OCI-LY7 (cell line): Measurements from ENCODE around the gene CXCR5. TPM values are rescaled to one million over a fixed set of nuclear protein-coding genes. Genes with fewer than 3 reads are reported as not detected.

Experiments used
- BruUV-seq: library from RNA; stranded (reverse); fragments of 400-500 nt; replicated peaks from 2 replicates; lab custom pipeline; 2021; lab: Mats Ljungman, UMichigan
- CTCF ChIA-PET: fragments of 300-600 bp; sonication (Branson Sonifier 250); formaldehyde crosslinking; loops from one replicate; lab custom pipeline; 2022; ENCODE audit warnings: antibody characterized with exemption; ENCODE audit not compliant: unreplicated experiment; lab: Charles Lee
- POLR2A ChIA-PET: fragments of 300-600 bp; sonication (Branson Sonifier 250); formaldehyde crosslinking; loops from one replicate; lab custom pipeline; 2022; ENCODE audit warnings: antibody characterized with exemption; lab: Charles Lee
- DNase-seq: peaks from one replicate; pipeline ENCODE4 v3.0.0-alpha.2; 2015; ENCODE audit warnings: low spot score
- H2AFZ ChIP-seq: fragments of 200-600 bp; sonication (generic), shearing (Covaris generic); 2 replicates; pipeline ENCODE4 v1.6.1; 2014; ENCODE audit warnings: mild to moderate bottlenecking, antibody characterized with exemption, low read length, moderate library complexity
- H3K27ac ChIP-seq: fragments of 200-600 bp; sonication (generic); 2 replicates; pipeline ENCODE4 v1.5.1; 2014; ENCODE audit warnings: mixed run types, low read depth, mild to moderate bottlenecking, moderate library complexity, low read length, inconsistent platforms; ENCODE audit not compliant: poor library complexity, severe bottlenecking
- H3K36me3 ChIP-seq: fragments of 200-600 bp; sonication (generic); 2 replicates; pipeline ENCODE4 v1.6.1; 2014; ENCODE audit warnings: mild to moderate bottlenecking, antibody characterized with exemption, low read length, moderate library complexity, mixed read lengths; ENCODE audit not compliant: insufficient read depth
- H3K4me1 ChIP-seq: fragments of 200-600 bp; sonication (generic); 2 replicates; pipeline ENCODE4 v1.5.1; 2014; ENCODE audit warnings: mild to moderate bottlenecking, low read length; ENCODE audit not compliant: insufficient read depth, poor library complexity, severe bottlenecking
- H3K4me2 ChIP-seq: fragments of 200-600 bp; sonication (generic); 2 replicates; pipeline ENCODE4 v1.6.1; 2014; ENCODE audit warnings: mild to moderate bottlenecking, low read length
- H3K4me3 ChIP-seq: fragments of 200-600 bp; sonication (generic); 2 replicates; pipeline ENCODE4 v1.5.1; 2014; ENCODE audit warnings: mild to moderate bottlenecking, low read depth, low read length; ENCODE audit not compliant: poor library complexity, severe bottlenecking
- H3K79me2 ChIP-seq: fragments of 200-600 bp; sonication (generic); 2 replicates; pipeline ENCODE4 v1.6.1; 2016; ENCODE audit warnings: low read depth, mild to moderate bottlenecking, low read length, moderate library complexity, mixed read lengths; ENCODE audit not compliant: insufficient read depth
- H3K9me2 ChIP-seq: fragments of 200-600 bp; sonication (generic); 2 replicates; pipeline ENCODE4 v1.6.1; 2016; ENCODE audit warnings: mild to moderate bottlenecking, low read length, mixed read lengths; ENCODE audit not compliant: insufficient read depth
- H3K9me3 ChIP-seq: fragments of 200-600 bp; sonication (generic); 2 replicates; pipeline ENCODE4 v1.6.1; 2014; ENCODE audit warnings: mild to moderate bottlenecking, mixed run types, low read length, mixed read lengths
- H4K20me1 ChIP-seq: fragments of 200-600 bp; sonication (generic); 2 replicates; pipeline ENCODE4 v1.6.1; 2014; ENCODE audit warnings: mild to moderate bottlenecking, antibody characterized with exemption, low read length, moderate library complexity, mixed read lengths; ENCODE audit not compliant: insufficient read depth
- EZH2phosphoT487 ChIP-seq: fragments of 200-600 bp; sonication (generic); IDR thresholded peaks from 2 replicates; pipeline ENCODE4 v1.6.1; 2018; ENCODE audit warnings: low read depth, borderline replicate concordance, mild to moderate bottlenecking, mixed run types, antibody characterized with exemption, low read length, moderate library complexity, mixed read lengths
- intact Hi-C: fragments of 100-400 bp; cut with micrococcal nuclease; formaldehyde crosslinking; loops from one replicate; pipeline ENCODE4 v1.10.0; 2022; ENCODE audit not compliant: unreplicated experiment
- total RNA-seq, 2 experiments: library from RNA; depleted of rRNA in 1 of 2; stranded (reverse); fragments of >200 nt in 1 of 2; shearing (Covaris generic) in 1 of 2; gene quantifications; 2 replicates each; pipeline ENCODE4 v1.2.3, GENCODE V29; 2014 to 2022
- TF ChIP-seq, protein P1 (sequence below): fragments of 200-600 bp; sonication (generic); conservative IDR thresholded peaks from 2 replicates; pipeline ENCODE4 v1.5.1; 2014; ENCODE audit warnings: mild to moderate bottlenecking, antibody characterized with exemption, low read length, moderate library complexity, mixed read lengths

Gene CXCR5
- total RNA-seq, 2 experiments from 2014 or later, result 3.3 to 7.3 TPM

DNA sequence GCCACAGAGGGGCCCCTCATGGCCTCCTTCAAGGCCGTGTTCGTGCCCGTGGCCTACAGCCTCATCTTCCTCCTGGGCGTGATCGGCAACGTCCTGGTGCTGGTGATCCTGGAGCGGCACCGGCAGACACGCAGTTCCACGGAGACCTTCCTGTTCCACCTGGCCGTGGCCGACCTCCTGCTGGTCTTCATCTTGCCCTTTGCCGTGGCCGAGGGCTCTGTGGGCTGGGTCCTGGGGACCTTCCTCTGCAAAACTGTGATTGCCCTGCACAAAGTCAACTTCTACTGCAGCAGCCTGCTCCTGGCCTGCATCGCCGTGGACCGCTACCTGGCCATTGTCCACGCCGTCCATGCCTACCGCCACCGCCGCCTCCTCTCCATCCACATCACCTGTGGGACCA, 10.0 kb downstream of the CXCR5 start:
- CTCF ChIA-PET, result interaction anchor here (0.7 to 2.2 kb wide), 3 partner anchors 10 to 103 kb away, joined by 3 to 8 read pairs (median 4); partner anchors contain the start of genes CXCR5 and DDX6
- H3K36me3 ChIP-seq, result no peaks in the 10 kb centered on the region
- BruUV-seq, result no TSS peak
- no peaks in the 10 kb centered on the region for H3K9me3 ChIP-seq
- POLR2A ChIA-PET, result interaction anchor here (0.8 to 5.5 kb wide), 7 partner anchors 10 to 107 kb away, joined by 3 to 81 read pairs (median 7); partner anchors contain the start of genes CXCR5 and DDX6
- no peak overlapping the region for H2AFZ ChIP-seq
- peak overlapping the region; percentile 58 for H3K4me3 ChIP-seq
- intact Hi-C loops, result loop anchor here (2.0 kb wide), 1 partner anchor 73 kb away; no protein-coding TSS in a partner anchor
- peak overlapping the region; percentile 96 for H3K4me2 ChIP-seq
- H3K9me2 ChIP-seq, result no peaks in the 10 kb centered on the region
- H3K79me2 ChIP-seq, result no peaks in the 10 kb centered on the region
- H3K27ac ChIP-seq, result peak overlapping the region; percentile 91
- H4K20me1 ChIP-seq, result no peaks in the 10 kb centered on the region
- H3K4me1 ChIP-seq, result peaks cover 99% of the 10 kb centered on the region
- TF ChIP-seq EZH2phosphoT487, result no peak
- TF ChIP-seq, protein P1, sequence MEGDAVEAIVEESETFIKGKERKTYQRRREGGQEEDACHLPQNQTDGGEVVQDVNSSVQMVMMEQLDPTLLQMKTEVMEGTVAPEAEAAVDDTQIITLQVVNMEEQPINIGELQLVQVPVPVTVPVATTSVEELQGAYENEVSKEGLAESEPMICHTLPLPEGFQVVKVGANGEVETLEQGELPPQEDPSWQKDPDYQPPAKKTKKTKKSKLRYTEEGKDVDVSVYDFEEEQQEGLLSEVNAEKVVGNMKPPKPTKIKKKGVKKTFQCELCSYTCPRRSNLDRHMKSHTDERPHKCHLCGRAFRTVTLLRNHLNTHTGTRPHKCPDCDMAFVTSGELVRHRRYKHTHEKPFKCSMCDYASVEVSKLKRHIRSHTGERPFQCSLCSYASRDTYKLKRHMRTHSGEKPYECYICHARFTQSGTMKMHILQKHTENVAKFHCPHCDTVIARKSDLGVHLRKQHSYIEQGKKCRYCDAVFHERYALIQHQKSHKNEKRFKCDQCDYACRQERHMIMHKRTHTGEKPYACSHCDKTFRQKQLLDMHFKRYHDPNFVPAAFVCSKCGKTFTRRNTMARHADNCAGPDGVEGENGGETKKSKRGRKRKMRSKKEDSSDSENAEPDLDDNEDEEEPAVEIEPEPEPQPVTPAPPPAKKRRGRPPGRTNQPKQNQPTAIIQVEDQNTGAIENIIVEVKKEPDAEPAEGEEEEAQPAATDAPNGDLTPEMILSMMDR, result no peak
- no peak for DNase-seq

DNA sequence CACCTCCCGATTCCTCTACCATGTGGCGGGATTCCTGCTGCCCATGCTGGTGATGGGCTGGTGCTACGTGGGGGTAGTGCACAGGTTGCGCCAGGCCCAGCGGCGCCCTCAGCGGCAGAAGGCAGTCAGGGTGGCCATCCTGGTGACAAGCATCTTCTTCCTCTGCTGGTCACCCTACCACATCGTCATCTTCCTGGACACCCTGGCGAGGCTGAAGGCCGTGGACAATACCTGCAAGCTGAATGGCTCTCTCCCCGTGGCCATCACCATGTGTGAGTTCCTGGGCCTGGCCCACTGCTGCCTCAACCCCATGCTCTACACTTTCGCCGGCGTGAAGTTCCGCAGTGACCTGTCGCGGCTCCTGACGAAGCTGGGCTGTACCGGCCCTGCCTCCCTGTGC, 10.5 kb downstream of the CXCR5 start:
- Histone ChIP-seq H3K79me2 (no peaks in the 10 kb centered on the region), H3K4me2 (peak overlapping the region; percentile 96), H3K4me3 (no peak overlapping the region), H4K20me1 (no peaks in the 10 kb centered on the region), H3K4me1 (peaks cover 95% of the 10 kb centered on the region), H3K9me2 (no peaks in the 10 kb centered on the region), H3K27ac (peak overlapping the region; percentile 91), H3K36me3 (no peaks in the 10 kb centered on the region), H2AFZ (no peak overlapping the region), H3K9me3 (no peaks in the 10 kb centered on the region)
- no TSS peak for BruUV-seq
- ChIA-PET CTCF (interaction anchor here (1.3 to 2.2 kb wide), 3 partner anchors 11 to 24 kb away, joined by 3 to 8 read pairs (median 8); partner anchors contain the start of gene CXCR5), POLR2A (interaction anchor here (0.9 to 5.5 kb wide), 8 partner anchors 10 to 104 kb away, joined by 3 to 81 read pairs (median 20); partner anchors contain the start of genes CXCR5 and DDX6)
- DNase-seq, result no peak
- intact Hi-C loops, result no loop called here
- TF ChIP-seq, protein P1, result no peak
- TF ChIP-seq EZH2phosphoT487, result no peak
